ENCODE measurements around the gene PACSIN3.

Gene PACSIN3

DNA sequence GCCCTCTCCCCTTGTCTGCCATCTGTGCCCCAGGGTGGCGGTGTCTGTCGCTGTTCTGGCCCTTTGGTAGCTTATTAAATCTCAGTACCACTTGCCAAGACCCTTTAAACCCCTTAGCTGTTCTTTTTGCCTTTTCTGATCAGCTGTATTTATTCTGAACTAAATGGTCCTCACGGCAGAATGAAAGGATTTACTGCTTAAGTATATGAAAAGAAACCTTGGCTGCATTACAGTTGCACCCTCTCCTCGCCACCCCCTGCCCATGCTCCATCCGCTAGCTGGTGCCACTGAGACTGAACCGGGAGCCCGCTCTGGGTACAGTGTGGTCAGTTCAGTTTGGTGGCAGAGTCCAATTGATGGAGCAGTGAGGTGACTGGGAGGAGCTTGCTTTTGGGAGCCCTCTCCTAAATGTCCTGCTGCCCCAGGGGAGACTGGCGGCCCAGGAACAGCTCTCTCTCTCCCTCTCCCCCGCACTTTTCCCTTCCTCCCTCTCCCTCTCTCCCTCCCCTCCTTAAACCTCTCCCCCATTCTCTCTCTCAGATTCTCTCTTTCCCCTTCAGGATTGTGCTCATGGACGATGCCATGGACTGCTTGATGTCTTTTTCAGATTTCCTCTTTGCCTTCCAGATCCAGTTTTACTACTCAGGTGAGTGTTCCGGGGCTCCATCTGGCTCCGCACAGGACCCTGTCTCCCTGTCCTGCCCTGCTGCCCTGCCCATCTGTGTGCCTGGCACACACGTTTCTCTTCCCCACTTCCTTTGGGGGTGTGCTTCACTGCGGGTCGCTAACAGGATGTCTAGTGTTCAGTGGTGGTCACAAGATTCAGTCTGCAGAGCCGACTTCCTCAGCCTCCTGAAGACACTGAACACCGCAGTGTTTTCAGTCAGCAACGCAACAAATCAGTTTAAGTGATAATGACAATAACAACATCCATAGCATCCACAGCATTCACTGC, 31.3 kb downstream of the PACSIN3 start:
- ChIA-PET POLR2A (no interaction called here), CTCF (interaction anchor here (0.5 to 1.8 kb wide), 3 partner anchors 21 to 336 kb away, joined by 3 to 6 read pairs (median 3); no protein-coding TSS in a partner anchor)
- DNase-seq (ENCODE audit: extremely low spot score), result no peak
- TF ChIP-seq FOXM1 (IDR thresholded peaks at IDR 0.05; ENCODE audit: borderline replicate concordance) (no peak), ELF4 (IDR thresholded peaks at IDR 0.05) (no peak), LEF1 (IDR thresholded peaks at IDR 0.05; ENCODE audit: borderline replicate concordance) (no peak), HDGF (IDR thresholded peaks at IDR 0.05; ENCODE audit: borderline replicate concordance) (no peak), FOXK2 (IDR thresholded peaks at IDR 0.05) (no peak), SP1 (IDR thresholded peaks at IDR 0.05) (no peak), FOXA1 (IDR thresholded peaks at IDR 0.05) (no peak), ZNF384 (IDR thresholded peaks at IDR 0.05) (no peak), ARNT (IDR thresholded peaks at IDR 0.05) (no peak), NFRKB (IDR thresholded peaks at IDR 0.05) (no peak), SUZ12 (IDR thresholded peaks at IDR 0.05) (no peak)
- TF ChIP-seq, protein P1, sequence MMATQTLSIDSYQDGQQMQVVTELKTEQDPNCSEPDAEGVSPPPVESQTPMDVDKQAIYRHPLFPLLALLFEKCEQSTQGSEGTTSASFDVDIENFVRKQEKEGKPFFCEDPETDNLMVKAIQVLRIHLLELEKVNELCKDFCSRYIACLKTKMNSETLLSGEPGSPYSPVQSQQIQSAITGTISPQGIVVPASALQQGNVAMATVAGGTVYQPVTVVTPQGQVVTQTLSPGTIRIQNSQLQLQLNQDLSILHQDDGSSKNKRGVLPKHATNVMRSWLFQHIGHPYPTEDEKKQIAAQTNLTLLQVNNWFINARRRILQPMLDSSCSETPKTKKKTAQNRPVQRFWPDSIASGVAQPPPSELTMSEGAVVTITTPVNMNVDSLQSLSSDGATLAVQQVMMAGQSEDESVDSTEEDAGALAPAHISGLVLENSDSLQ (IDR thresholded peaks at IDR 0.05), result no peak

DNA sequence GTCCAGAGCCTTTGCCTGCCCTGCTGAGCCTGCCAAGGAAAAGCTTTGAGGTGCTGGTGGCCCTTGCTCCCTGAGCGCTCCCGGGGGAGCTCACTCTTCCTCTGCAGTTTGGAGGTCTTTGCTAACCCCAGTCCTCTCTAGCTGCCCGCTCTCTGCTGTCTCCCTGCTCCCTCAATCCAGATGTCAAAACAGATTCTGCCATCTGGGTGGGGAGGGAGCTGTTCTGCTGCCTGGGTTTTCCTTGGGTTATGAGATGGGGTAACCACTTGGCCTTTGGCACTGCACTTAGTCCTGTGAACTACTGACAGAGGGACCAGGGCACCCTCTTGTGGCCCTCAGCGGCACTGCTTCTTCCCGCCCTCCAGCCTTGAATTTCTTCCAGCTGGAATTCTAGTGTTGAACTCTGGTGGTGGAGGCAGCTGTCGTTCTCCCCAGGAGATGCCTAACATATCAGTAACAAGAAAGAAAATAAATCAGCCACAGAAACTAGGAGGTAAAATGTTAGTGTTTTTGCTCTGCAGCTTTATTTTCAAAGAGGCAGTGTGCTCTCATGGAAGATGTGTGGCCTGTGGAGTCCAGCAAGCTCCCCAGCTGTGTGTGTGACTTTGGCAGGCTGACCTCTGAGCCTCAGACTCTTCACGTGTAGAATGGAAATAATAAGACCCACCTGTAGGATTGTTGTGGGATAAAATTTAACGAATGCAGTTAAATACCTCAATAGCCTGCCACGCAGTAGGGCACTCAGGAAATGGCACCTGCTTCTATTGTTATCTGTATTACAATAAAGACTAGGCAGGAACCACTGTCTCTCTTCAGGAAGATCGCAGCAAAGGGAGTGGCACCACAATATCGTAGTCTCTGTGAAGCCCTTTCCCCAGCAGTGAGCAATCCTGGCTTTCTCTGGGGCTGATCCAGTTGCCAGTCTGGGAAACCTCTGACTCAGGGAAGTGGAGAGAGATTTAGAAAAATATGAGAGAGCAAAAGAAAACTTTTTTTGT, 33.0 kb downstream of the PACSIN3 start:
- TF ChIP-seq TARDBP (IDR thresholded peaks at IDR 0.05), result no peak
- CTCF ChIA-PET, result interaction anchor here (0.5 to 1.8 kb wide), 27 partner anchors 9 to 1170 kb away, joined by 3 to 12 read pairs (median 4); no protein-coding TSS in a partner anchor
- POLR2A ChIA-PET, result interaction anchor here (1.0 to 1.1 kb wide), 2 partner anchors 9 to 237 kb away, joined by 3 read pairs; no protein-coding TSS in a partner anchor
- peak; percentile 82 for DNase-seq (ENCODE audit: extremely low spot score)

DNA sequence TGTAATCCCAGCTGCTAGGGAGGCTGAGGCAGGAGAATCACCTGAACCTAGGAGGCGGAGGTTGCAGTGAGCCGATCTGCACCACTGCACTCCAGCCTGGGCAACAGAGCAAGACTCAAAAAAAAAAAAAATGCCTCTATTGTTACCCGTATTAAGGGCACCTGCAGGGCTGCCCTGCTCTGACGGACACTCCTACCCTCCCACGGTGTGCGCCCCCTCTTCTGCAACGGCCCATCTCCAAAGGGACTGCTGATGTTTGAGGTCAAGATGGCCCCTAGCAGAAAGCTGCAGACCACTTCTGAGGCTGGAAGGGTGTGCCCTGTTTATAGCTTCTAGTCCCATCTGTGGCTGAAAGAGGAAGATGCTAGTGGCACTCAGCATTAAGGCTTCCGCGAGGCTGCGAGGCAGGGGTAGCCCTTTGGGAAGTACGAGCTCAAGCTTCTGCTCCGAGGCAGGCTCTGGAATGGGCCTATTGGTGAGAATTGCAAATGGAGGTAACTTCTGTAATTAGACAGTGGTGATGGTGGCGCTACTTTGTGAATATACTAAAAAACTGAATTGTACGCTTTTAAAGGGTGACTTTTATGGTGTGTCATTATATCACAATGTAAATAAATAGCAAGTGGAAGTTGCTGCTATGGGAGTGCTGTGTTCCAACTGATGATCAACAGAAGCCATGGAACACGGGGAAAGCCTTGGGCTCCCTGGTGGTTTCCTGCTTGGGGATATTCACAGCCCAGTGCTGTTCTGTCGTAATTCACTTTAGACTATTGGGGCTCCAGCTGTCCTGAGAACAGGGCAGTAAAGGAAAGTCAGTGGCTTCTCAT, 33.9 kb downstream of the PACSIN3 start:
- CTCF ChIA-PET, result interaction anchor here (0.5 to 1.8 kb wide), 21 partner anchors 8 to 1169 kb away, joined by 3 to 12 read pairs (median 4); no protein-coding TSS in a partner anchor
- POLR2A ChIA-PET, result interaction anchor here (1.0 to 1.1 kb wide), 2 partner anchors 8 to 236 kb away, joined by 3 read pairs; no protein-coding TSS in a partner anchor
- DNase-seq (ENCODE audit: extremely low spot score), result no peak
- TF ChIP-seq, protein P1 (IDR thresholded peaks at IDR 0.05), result no peak
- TF ChIP-seq FOXK2 (IDR thresholded peaks at IDR 0.05) (no peak), SP1 (IDR thresholded peaks at IDR 0.05) (no peak), BHLHE40 (IDR thresholded peaks at IDR 0.05; ENCODE audit: borderline replicate concordance) (no peak), TARDBP (IDR thresholded peaks at IDR 0.05) (no peak), FOXM1 (IDR thresholded peaks at IDR 0.05; ENCODE audit: borderline replicate concordance) (no peak), FOXA1 (IDR thresholded peaks at IDR 0.05) (no peak), CTBP1 (IDR thresholded peaks at IDR 0.05; ENCODE audit: borderline replicate concordance) (no peak), LEF1 (IDR thresholded peaks at IDR 0.05; ENCODE audit: borderline replicate concordance) (no peak), HDGF (IDR thresholded peaks at IDR 0.05; ENCODE audit: borderline replicate concordance) (no peak), ARNT (IDR thresholded peaks at IDR 0.05) (no peak), L3MBTL2 (conservative IDR thresholded peaks at IDR 0.05) (no peak), ZNF384 (IDR thresholded peaks at IDR 0.05) (no peak), ELF4 (IDR thresholded peaks at IDR 0.05) (no peak), SUZ12 (IDR thresholded peaks at IDR 0.05) (no peak), NFRKB (IDR thresholded peaks at IDR 0.05) (no peak)

DNA sequence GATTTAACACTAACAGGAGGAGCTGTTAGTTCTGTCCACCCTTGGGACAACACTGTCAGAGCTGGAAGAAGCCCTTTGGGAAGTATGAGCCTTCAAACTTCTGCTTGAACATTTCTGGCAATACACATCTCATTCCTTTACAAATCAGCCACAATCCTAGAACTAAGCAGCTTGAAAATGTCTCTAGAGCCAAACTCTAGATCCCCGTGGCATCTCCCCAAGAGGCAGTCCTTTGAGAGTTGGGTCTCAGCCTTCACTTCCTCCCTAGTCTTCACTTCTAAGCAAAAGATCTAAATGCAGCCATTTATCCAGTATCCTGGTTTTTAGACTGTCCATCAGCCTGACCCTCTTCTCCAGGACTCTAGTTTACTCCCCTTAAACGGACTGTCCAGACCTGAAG, 36.5 kb downstream of the PACSIN3 start:
- ChIA-PET POLR2A (no interaction called here), CTCF (no interaction called here)
- no peak for DNase-seq (ENCODE audit: extremely low spot score)
- no peak for TF ChIP-seq FOXM1 (IDR thresholded peaks at IDR 0.05; ENCODE audit: borderline replicate concordance)

DNA sequence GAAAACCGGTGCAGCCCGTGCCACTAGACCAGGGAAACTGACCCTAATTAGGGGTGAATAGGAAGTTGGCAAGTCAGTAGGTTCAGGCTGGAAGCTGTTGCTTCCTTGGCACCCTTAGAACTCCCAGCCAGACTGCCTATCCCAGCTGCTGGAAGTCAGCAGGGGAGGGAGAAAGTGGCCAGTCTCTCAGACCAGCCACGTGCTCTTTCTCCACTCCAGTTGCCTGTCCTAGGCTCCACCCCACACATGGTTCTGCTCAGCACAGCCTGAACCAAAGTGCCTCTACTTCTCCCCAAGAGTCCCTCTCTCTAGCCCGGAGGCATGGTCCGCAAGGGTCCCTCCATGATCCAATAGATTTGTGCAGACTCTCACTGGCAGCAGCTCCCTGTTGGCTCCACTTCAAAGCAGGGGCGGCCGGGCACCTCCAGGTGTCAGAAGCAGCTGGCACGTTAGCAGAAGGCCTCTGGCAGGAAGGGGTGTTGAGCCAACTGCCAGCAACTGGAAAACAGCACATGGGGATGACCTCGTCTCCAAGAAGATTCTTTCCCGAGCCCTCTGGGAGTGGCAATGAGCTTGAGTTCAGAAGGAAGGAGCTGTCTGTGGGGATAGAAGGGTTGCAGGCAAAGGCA, 37.2 kb downstream of the PACSIN3 start:
- no peak for DNase-seq (ENCODE audit: extremely low spot score)
- ChIA-PET POLR2A (no interaction called here), CTCF (no interaction called here)
- TF ChIP-seq, protein P1 (IDR thresholded peaks at IDR 0.05), result no peak
- TF ChIP-seq ARNT (IDR thresholded peaks at IDR 0.05) (no peak), NFRKB (IDR thresholded peaks at IDR 0.05) (no peak), ELF4 (IDR thresholded peaks at IDR 0.05) (no peak), BHLHE40 (IDR thresholded peaks at IDR 0.05; ENCODE audit: borderline replicate concordance) (no peak), SUZ12 (IDR thresholded peaks at IDR 0.05) (no peak), HDGF (IDR thresholded peaks at IDR 0.05; ENCODE audit: borderline replicate concordance) (no peak), FOXK2 (IDR thresholded peaks at IDR 0.05) (no peak)
